HG03565 (cell line): ENCODE measurements around the gene GDPD2.
"Not testable (repeated sequence)": the region's sequence is repeated elsewhere in the genome, so short reads cannot be mapped to it uniquely, and the experiment has no call there.

Experiments
- ATAC-seq: cut with Tn5 transposase; IDR thresholded peaks from one replicate; pipeline ENCODE4 v1.9.1; 2021; ENCODE audit warnings: mild to moderate bottlenecking, moderate library complexity; ENCODE audit not compliant: unreplicated experiment

The GDPD2 gene

GRCh38 chrX:70422851-70423341 is at the start of gene GDPD2:
GDPD2 (plus strand) TSS chrX:70423314; CDS start chrX:70424985, 1,671 bp downstream.
- ATAC-seq: no peak

GRCh38 chrX:70386235-70386634 is 36.9 kb upstream of the GDPD2 start:
- ATAC-seq: no peak

GRCh38 chrX:70398899-70399298 is 24.2 kb upstream of the GDPD2 start:
- no peak for ATAC-seq

- ATAC-seq: not testable (repeated sequence)
These were observed 22.9 kb upstream of the GDPD2 start for GRCh38 chrX:70400181-70400580.

GRCh38 chrX:70402721-70403120 is 20.4 kb upstream of the GDPD2 start:
- no peak for ATAC-seq

- ATAC-seq: no peak
These were observed 18.1 kb upstream of the GDPD2 start for GRCh38 chrX:70405003-70405402.

- no peak for ATAC-seq
These were observed 12.2 kb upstream of the GDPD2 start for GRCh38 chrX:70410921-70411320.

GRCh38 chrX:70411475-70411874 is 11.6 kb upstream of the GDPD2 start:
- no peak for ATAC-seq

- no peak for ATAC-seq
These were observed 1.5 kb upstream of the GDPD2 start for GRCh38 chrX:70421618-70422017.

GRCh38 chrX:70423936-70424675 is 992 bp downstream of the GDPD2 start:
- ATAC-seq: no peak

- ATAC-seq: no peak
These were observed 1.7 kb downstream of the GDPD2 start for GRCh38 chrX:70424801-70425200.

- no peak for ATAC-seq
These were observed 3.5 kb downstream of the GDPD2 start for GRCh38 chrX:70426286-70427278.

- ATAC-seq: no peak
These were observed 4.3 kb downstream of the GDPD2 start for GRCh38 chrX:70427365-70427764.

GRCh38 chrX:70429759-70430158 is 6.6 kb downstream of the GDPD2 start:
- ATAC-seq: no peak

- no peak for ATAC-seq
These were observed 10.1 kb downstream of the GDPD2 start for GRCh38 chrX:70432936-70433847.

GRCh38 chrX:70433848-70434351 is 10.8 kb downstream of the GDPD2 start:
- peak; percentile 70 for ATAC-seq

GRCh38 chrX:70434352-70434866 is 11.3 kb downstream of the GDPD2 start:
- ATAC-seq: peak; percentile 38

GRCh38 chrX:70434914-70435586 is 11.9 kb downstream of the GDPD2 start:
- ATAC-seq: no peak

- no peak for ATAC-seq
These were observed 13.2 kb downstream of the GDPD2 start for GRCh38 chrX:70436343-70436742.

GRCh38 chrX:70437011-70437410 is 13.9 kb downstream of the GDPD2 start:
- ATAC-seq: no peak
